Measurements from ENCODE around the gene HOXB4.

The HOXB4 gene

GRCh38 chr17:48541036-48541576 is 37.0 kb downstream of the HOXB4 start:
- Histone ChIP-seq H3K4me2 (ENCODE audit: low read depth, low read length, poor library complexity, severe bottlenecking) (no peak overlapping the region), H3K27me3 (ENCODE audit: low read length) (no peaks in the 10 kb centered on the region; the same call in 1 of the 2 replicates), H3K4me3 (ENCODE audit: insufficient read depth, low read length, poor library complexity, severe bottlenecking) (no peak overlapping the region), H3F3A (ENCODE audit: insufficient read depth) (no peaks in the 10 kb centered on the region), H3K27ac (ENCODE audit: low read depth, low read length) (no peak overlapping the region), H4K20me1 (ENCODE audit: low read depth, low read length) (no peaks in the 10 kb centered on the region), H3K9me2 (replicated peaks; ENCODE audit: insufficient read depth, low read length) (no peaks in the 10 kb centered on the region), H2AFZ (ENCODE audit: low read depth, low read length, severe bottlenecking) (no peak overlapping the region), H3K9ac (ENCODE audit: low read length) (no peak overlapping the region), H3K79me2 (ENCODE audit: insufficient read depth, low read length) (no peaks in the 10 kb centered on the region), H3K9me3 (ENCODE audit: insufficient read depth, low read length) (no peaks in the 10 kb centered on the region), H3K36me3 (ENCODE audit: low read length) (no peaks in the 10 kb centered on the region)
- TF ChIP-seq, protein P1, sequence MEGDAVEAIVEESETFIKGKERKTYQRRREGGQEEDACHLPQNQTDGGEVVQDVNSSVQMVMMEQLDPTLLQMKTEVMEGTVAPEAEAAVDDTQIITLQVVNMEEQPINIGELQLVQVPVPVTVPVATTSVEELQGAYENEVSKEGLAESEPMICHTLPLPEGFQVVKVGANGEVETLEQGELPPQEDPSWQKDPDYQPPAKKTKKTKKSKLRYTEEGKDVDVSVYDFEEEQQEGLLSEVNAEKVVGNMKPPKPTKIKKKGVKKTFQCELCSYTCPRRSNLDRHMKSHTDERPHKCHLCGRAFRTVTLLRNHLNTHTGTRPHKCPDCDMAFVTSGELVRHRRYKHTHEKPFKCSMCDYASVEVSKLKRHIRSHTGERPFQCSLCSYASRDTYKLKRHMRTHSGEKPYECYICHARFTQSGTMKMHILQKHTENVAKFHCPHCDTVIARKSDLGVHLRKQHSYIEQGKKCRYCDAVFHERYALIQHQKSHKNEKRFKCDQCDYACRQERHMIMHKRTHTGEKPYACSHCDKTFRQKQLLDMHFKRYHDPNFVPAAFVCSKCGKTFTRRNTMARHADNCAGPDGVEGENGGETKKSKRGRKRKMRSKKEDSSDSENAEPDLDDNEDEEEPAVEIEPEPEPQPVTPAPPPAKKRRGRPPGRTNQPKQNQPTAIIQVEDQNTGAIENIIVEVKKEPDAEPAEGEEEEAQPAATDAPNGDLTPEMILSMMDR (IDR thresholded peaks at IDR 0.05; ENCODE audit: insufficient read depth, low read length, poor library complexity, severe bottlenecking), result no peak
- no peak for TF ChIP-seq EZH2phosphoT487 (conservative IDR thresholded peaks at IDR 0.05; ENCODE audit: low read length)

DNA sequence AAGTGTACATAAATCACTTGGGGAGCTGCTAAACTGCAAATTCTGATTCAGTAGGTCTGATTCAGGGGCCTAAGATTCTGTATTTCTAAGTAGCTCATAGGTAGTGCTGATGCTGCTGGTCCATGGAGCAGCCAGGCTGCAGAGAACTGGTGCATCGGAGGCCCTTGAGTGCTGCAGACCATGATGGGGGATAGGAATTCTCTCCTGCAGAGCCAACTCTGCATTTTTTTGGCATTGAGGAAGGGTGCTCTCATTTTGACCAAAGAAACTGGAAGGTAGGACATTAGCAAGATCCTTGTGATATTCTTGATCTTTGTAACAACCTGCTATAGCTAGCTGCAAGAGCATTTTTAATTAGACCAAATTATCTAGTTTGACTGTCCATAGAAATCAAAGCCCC is 37.9 kb downstream of the HOXB4 start:
- Histone ChIP-seq H3K4me2 (ENCODE audit: low read depth, low read length, poor library complexity, severe bottlenecking) (no peak overlapping the region), H3K36me3 (ENCODE audit: low read length) (no peaks in the 10 kb centered on the region), H3K27me3 (ENCODE audit: low read length) (no peaks in the 10 kb centered on the region; the same call in 1 of the 2 replicates), H3F3A (ENCODE audit: insufficient read depth) (no peaks in the 10 kb centered on the region), H2AFZ (ENCODE audit: low read depth, low read length, severe bottlenecking) (no peak overlapping the region), H3K79me2 (ENCODE audit: insufficient read depth, low read length) (no peaks in the 10 kb centered on the region), H3K9ac (ENCODE audit: low read length) (no peak overlapping the region), H3K27ac (ENCODE audit: low read depth, low read length) (no peak overlapping the region), H3K9me2 (replicated peaks; ENCODE audit: insufficient read depth, low read length) (no peaks in the 10 kb centered on the region), H3K9me3 (ENCODE audit: insufficient read depth, low read length) (no peaks in the 10 kb centered on the region), H3K4me3 (ENCODE audit: insufficient read depth, low read length, poor library complexity, severe bottlenecking) (no peak overlapping the region), H4K20me1 (ENCODE audit: low read depth, low read length) (no peaks in the 10 kb centered on the region)
- no peak for TF ChIP-seq EZH2phosphoT487 (conservative IDR thresholded peaks at IDR 0.05; ENCODE audit: low read length)
- TF ChIP-seq, protein P1 (IDR thresholded peaks at IDR 0.05; ENCODE audit: insufficient read depth, low read length, poor library complexity, severe bottlenecking), result no peak

DNA sequence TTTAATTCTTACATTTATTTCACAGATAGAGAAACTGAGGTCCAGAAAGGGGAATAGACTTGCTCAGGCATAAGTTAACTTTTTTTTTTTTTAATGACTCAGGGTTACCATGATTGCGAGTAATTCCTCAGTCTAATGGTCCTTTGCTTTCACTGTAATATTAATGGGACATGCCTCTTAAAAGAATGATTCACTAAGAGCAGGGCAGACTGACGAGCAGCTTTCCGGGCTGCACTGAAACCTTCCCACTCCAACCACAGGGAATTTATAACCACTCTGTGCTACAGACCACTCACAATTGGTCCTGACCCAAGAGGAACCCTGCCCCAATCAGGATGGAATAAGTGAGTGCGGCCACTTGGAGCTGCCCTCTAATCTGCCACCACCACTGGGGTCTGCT is 39.0 kb downstream of the HOXB4 start:
- no peak overlapping the region for H3K9ac ChIP-seq (ENCODE audit: low read length)
- H3K4me2 ChIP-seq (ENCODE audit: low read depth, low read length, poor library complexity, severe bottlenecking), result no peak overlapping the region
- H4K20me1 ChIP-seq (ENCODE audit: low read depth, low read length), result no peaks in the 10 kb centered on the region
- H3K9me2 ChIP-seq (replicated peaks; ENCODE audit: insufficient read depth, low read length), result no peaks in the 10 kb centered on the region
- H2AFZ ChIP-seq (ENCODE audit: low read depth, low read length, severe bottlenecking), result no peak overlapping the region
- H3K79me2 ChIP-seq (ENCODE audit: insufficient read depth, low read length), result no peaks in the 10 kb centered on the region
- H3F3A ChIP-seq (ENCODE audit: insufficient read depth), result no peaks in the 10 kb centered on the region
- H3K27me3 ChIP-seq (ENCODE audit: low read length), result no peaks in the 10 kb centered on the region; the same call in 1 of the 2 replicates
- H3K9me3 ChIP-seq (ENCODE audit: insufficient read depth, low read length), result no peaks in the 10 kb centered on the region
- no peak overlapping the region for H3K27ac ChIP-seq (ENCODE audit: low read depth, low read length)
- TF ChIP-seq EZH2phosphoT487 (conservative IDR thresholded peaks at IDR 0.05; ENCODE audit: low read length), result no peak
- TF ChIP-seq, protein P1 (IDR thresholded peaks at IDR 0.05; ENCODE audit: insufficient read depth, low read length, poor library complexity, severe bottlenecking), result no peak
- H3K4me3 ChIP-seq (ENCODE audit: insufficient read depth, low read length, poor library complexity, severe bottlenecking), result no peak overlapping the region
- H3K36me3 ChIP-seq (ENCODE audit: low read length), result no peaks in the 10 kb centered on the region
